K562 (cell line): ENCODE data around the gene CRB2. TPM values are rescaled to one million over a fixed set of nuclear protein-coding genes. Genes with fewer than 3 reads are reported as not detected.
A peak's percentile ranks its signal among the peaks of the same experiment; 100 is the strongest.

Experiments
- ASH1L ChIP-seq: fragments of 450-650 bp; IDR thresholded peaks from 2 replicates; pipeline ENCODE4 v1.6.1; 2018; ENCODE audit warnings: borderline replicate concordance, mild to moderate bottlenecking, low read depth; ENCODE audit not compliant: partially characterized antibody
- CEBPG ChIP-seq, 3 experiments: fragments of 200-800 bp in 1 of 3; sonication (Bioruptor generic) in 1 of 3; sonication (generic) in 1 of 3; formaldehyde crosslinking in 1 of 3; IDR thresholded peaks in 2 of 3; conservative IDR thresholded peaks in 1 of 3; 2 replicates each; pipeline versions ENCODE4 v1.6.1 to v1.8.0; 2016 to 2022; ENCODE audit warnings: missing compliant biosample characterization in 2 of 3, missing genetic modification characterization in 2 of 3, mild to moderate bottlenecking in 1 of 3, missing genetic modification reagents in 1 of 3
- DPF2 ChIP-seq: fragments of 450-650 bp; IDR thresholded peaks from 2 replicates; pipeline ENCODE4 v1.6.1; 2016
- EWSR1 ChIP-seq: fragments of 450-650 bp; IDR thresholded peaks from 2 replicates; pipeline ENCODE4 v1.6.1; 2018; ENCODE audit warnings: borderline replicate concordance, mild to moderate bottlenecking, low read depth, moderate library complexity; ENCODE audit not compliant: partially characterized antibody
- FOXA1 ChIP-seq: fragments of 450-650 bp; IDR thresholded peaks from 2 replicates; pipeline ENCODE4 v1.6.1; 2016; ENCODE audit warnings: mild to moderate bottlenecking, borderline replicate concordance
- HNRNPK ChIP-seq: fragments of 200-400 bp; formaldehyde crosslinking; IDR thresholded peaks from one replicate; pipeline ENCODE4 v1.6.1; 2018; ENCODE audit warnings: mild to moderate bottlenecking, low read depth, low read length; ENCODE audit not compliant: poor library complexity, severe bottlenecking
- KHSRP ChIP-seq: fragments of 450-650 bp; IDR thresholded peaks from 2 replicates; pipeline ENCODE4 v1.6.1; 2017
- LARP7 ChIP-seq: fragments of 450-650 bp; IDR thresholded peaks from 2 replicates; pipeline ENCODE4 v1.6.1; 2016
- NFE2L1 ChIP-seq: fragments of 450-650 bp; IDR thresholded peaks from 2 replicates; pipeline ENCODE4 v1.6.1; 2016; ENCODE audit warnings: missing genetic modification characterization, low read depth, mild to moderate bottlenecking, missing compliant biosample characterization, moderate library complexity, borderline replicate concordance
- NR2C2 ChIP-seq, 2 experiments: fragments of 200-800 bp in 1 of 2; sonication (Bioruptor generic) in 1 of 2; sonication (generic) in 1 of 2; formaldehyde crosslinking in 1 of 2; IDR thresholded peaks; 2 replicates each; pipeline versions ENCODE4 v1.6.1 to v1.8.0; 2016 to 2022; ENCODE audit warnings: mild to moderate bottlenecking in 1 of 2, missing compliant biosample characterization in 1 of 2, missing genetic modification characterization in 1 of 2, missing genetic modification reagents in 1 of 2
- PHF21A ChIP-seq: fragments of 450-650 bp; IDR thresholded peaks from 2 replicates; pipeline ENCODE4 v1.6.1; 2017; ENCODE audit warnings: low read depth, borderline replicate concordance
- POLR2H ChIP-seq: IDR thresholded peaks from 2 replicates; pipeline ENCODE4 v1.6.1; 2016; ENCODE audit warnings: missing genetic modification characterization, low read depth, mild to moderate bottlenecking, control low read depth, missing compliant biosample characterization, moderate library complexity
- PPARD ChIP-seq: fragments of 250-450 bp; sonication (Bioruptor Pico); IDR thresholded peaks from 2 replicates; pipeline ENCODE4 v1.8.0; 2022; ENCODE audit warnings: inconsistent platforms, mild to moderate bottlenecking, moderate library complexity
- SOX6 ChIP-seq: fragments of 450-650 bp; IDR thresholded peaks from 2 replicates; pipeline ENCODE4 v1.6.1; 2014; ENCODE audit warnings: mild to moderate bottlenecking
- SRSF7 ChIP-seq: fragments of 200-400 bp; formaldehyde crosslinking; optimal IDR thresholded peaks from 2 replicates; pipeline ENCODE3; 2017; ENCODE audit warnings: mild to moderate bottlenecking, low read depth, low read length
- ZFX ChIP-seq: sonication (generic); formaldehyde crosslinking; IDR thresholded peaks from 2 replicates; pipeline ENCODE4 v1.8.0; 2022; ENCODE audit warnings: mild to moderate bottlenecking, missing genetic modification reagents, moderate library complexity
- ZNF280B ChIP-seq: fragments of 250-450 bp; sonication (Bioruptor Pico); IDR thresholded peaks from 2 replicates; pipeline ENCODE4 v1.5.1; 2021; ENCODE audit warnings: mild to moderate bottlenecking
- ZNF282 ChIP-seq: sonication (generic); formaldehyde crosslinking; IDR thresholded peaks from 2 replicates; pipeline ENCODE4 v1.8.1; 2023; ENCODE audit warnings: missing genetic modification reagents
- ZNF354B ChIP-seq: fragments of 250-450 bp; sonication (Bioruptor Pico); IDR thresholded peaks from 2 replicates; pipeline ENCODE4 v1.4.0; 2020
- ZNF589 ChIP-seq: fragments of 200-800 bp; sonication (Bioruptor generic); IDR thresholded peaks from 2 replicates; pipeline ENCODE4 v1.6.1; 2016; ENCODE audit warnings: low read depth, missing genetic modification characterization, missing compliant biosample characterization
- ZNF695 ChIP-seq: fragments of 450-650 bp; formaldehyde crosslinking; IDR thresholded peaks from 2 replicates; pipeline ENCODE4 v1.4.0; 2020; ENCODE audit warnings: mild to moderate bottlenecking, moderate library complexity
- polyA plus RNA-seq, 8 experiments: library from polyadenylated mRNA; depleted of rRNA in 4 of 8; stranded (reverse) in 5 of 8; unstranded in 3 of 8; fragments of >200 nt; fragmentation: Nextera tagmentation in 2 of 8; fragmentation: Illumina TruSeq in 1 of 8; extraction: Ambion mirVana in 2 of 8; extraction: Trizol in 1 of 8; gene quantifications; 2 replicates each; pipeline versions ENCODE4 v1.2.1 to v1.2.3, GENCODE V29; 2011 to 2014; ENCODE audit warnings: inconsistent platforms in 1 of 8, missing spikeins in 1 of 8
- total RNA-seq, 7 experiments: library from RNA; depleted of rRNA in 6 of 7; stranded (reverse); fragments of >200 nt in 6 of 7; fragmentation: Illumina TruSeq in 2 of 7; extraction: Trizol in 2 of 7; gene quantifications; 2 replicates each; pipeline versions ENCODE4 v1.2.1 to v1.2.3, GENCODE V29; 2011 to 2021; ENCODE audit warnings: low replicate concordance in 1 of 7
- TF ChIP-seq, protein P1 (sequence below): sonication (generic); formaldehyde crosslinking; IDR thresholded peaks from 2 replicates; pipeline ENCODE4 v1.8.0; 2023; ENCODE audit warnings: mild to moderate bottlenecking, missing genetic modification reagents
- TF ChIP-seq, protein P2 (sequence below): sonication (generic); IDR thresholded peaks from 2 replicates; pipeline ENCODE4 v1.6.1; 2016

CRB2 gene
- total and polyA plus RNA-seq, 9 of the 15 experiments (the other 6 are each of a cell fraction or from before 2014, with no cell fraction given): 0.13 to 1.2 (median 0.25) TPM; not detected in 2

- TF ChIP-seq, protein P1, sequence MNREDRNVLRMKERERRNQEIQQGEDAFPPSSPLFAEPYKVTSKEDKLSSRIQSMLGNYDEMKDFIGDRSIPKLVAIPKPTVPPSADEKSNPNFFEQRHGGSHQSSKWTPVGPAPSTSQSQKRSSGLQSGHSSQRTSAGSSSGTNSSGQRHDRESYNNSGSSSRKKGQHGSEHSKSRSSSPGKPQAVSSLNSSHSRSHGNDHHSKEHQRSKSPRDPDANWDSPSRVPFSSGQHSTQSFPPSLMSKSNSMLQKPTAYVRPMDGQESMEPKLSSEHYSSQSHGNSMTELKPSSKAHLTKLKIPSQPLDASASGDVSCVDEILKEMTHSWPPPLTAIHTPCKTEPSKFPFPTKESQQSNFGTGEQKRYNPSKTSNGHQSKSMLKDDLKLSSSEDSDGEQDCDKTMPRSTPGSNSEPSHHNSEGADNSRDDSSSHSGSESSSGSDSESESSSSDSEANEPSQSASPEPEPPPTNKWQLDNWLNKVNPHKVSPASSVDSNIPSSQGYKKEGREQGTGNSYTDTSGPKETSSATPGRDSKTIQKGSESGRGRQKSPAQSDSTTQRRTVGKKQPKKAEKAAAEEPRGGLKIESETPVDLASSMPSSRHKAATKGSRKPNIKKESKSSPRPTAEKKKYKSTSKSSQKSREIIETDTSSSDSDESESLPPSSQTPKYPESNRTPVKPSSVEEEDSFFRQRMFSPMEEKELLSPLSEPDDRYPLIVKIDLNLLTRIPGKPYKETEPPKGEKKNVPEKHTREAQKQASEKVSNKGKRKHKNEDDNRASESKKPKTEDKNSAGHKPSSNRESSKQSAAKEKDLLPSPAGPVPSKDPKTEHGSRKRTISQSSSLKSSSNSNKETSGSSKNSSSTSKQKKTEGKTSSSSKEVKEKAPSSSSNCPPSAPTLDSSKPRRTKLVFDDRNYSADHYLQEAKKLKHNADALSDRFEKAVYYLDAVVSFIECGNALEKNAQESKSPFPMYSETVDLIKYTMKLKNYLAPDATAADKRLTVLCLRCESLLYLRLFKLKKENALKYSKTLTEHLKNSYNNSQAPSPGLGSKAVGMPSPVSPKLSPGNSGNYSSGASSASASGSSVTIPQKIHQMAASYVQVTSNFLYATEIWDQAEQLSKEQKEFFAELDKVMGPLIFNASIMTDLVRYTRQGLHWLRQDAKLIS (CRISPR knock-in tag): no peak
- TF ChIP-seq ASH1L (no peak), FOXA1 (no peak), ZNF280B (CRISPR knock-in tag) (no peak), ZNF695 (CRISPR knock-in tag) (no peak), ZNF589 (CRISPR knock-in tag) (no peak), PPARD (no peak), KHSRP (no peak), LARP7 (no peak), ZNF354B (CRISPR knock-in tag) (no peak), SRSF7 (no peak), NR2C2 (CRISPR knock-in tag; IDR thresholded peaks at IDR 0.05) (0 out of 2 replicates have a peak, but pooled peaks have one; percentile 9), NR2C2 (tag; IDR thresholded peaks at IDR 0.05) (no peak), PHF21A (no peak), EWSR1 (no peak), ZFX (no peak), SOX6 (no peak), NFE2L1 (tag) (no peak), POLR2H (tag) (no peak), DPF2 (no peak), ZNF282 (CRISPR knock-in tag) (no peak), CEBPG (CRISPR knock-in tag; IDR thresholded peaks at IDR 0.05) (no peak), CEBPG (tag; conservative IDR thresholded peaks at IDR 0.05 in 1 of 2, IDR thresholded peaks at IDR 0.05 in 1 of 2) (no peak), HNRNPK (no peak)
- TF ChIP-seq, protein P2, sequence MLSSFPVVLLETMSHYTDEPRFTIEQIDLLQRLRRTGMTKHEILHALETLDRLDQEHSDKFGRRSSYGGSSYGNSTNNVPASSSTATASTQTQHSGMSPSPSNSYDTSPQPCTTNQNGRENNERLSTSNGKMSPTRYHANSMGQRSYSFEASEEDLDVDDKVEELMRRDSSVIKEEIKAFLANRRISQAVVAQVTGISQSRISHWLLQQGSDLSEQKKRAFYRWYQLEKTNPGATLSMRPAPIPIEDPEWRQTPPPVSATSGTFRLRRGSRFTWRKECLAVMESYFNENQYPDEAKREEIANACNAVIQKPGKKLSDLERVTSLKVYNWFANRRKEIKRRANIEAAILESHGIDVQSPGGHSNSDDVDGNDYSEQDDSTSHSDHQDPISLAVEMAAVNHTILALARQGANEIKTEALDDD: no peak
Observed at GRCh38 chr9:123353984-123354591, 1.9 kb upstream of the CRB2 start (continued).
